Activated naive CD8-positive, alpha-beta T cell treated with anti-CD3 and anti-CD28 coated beads, Interleukin-2, amount 10 ng/mL, durations not matched to agents 7 days and 5 days (primary cell): Measurements from ENCODE around the gene NMNAT2. TPM values are rescaled to one million over a fixed set of nuclear protein-coding genes. Genes with fewer than 3 reads are reported as not detected.

Source experiments
- ATAC-seq: fragments of 150-1000 bp; cut with Tn5 transposase; one replicate; pipeline ENCODE4 v1.10.0; 2021; ENCODE audit warnings: low read depth, moderate library complexity
- POLR2A ChIA-PET: fragments of 350-600 bp; sonication (Branson Sonifier 250); formaldehyde crosslinking; loops from one replicate; lab custom pipeline; 2021; ENCODE audit warnings: antibody characterized with exemption; lab: Charles Lee
- DNase-seq: peaks from one replicate; pipeline ENCODE4 v3.0.0; 2021
- H3K27ac Mint-ChIP-seq: one replicate; pipeline ENCODE4 v1.8.0; 2022; ENCODE audit warnings: mild to moderate bottlenecking, mixed read lengths
- H3K27me3 Mint-ChIP-seq: one replicate; pipeline ENCODE4 v1.8.0; 2022; ENCODE audit warnings: mild to moderate bottlenecking, moderate library complexity, mixed read lengths
- H3K36me3 Mint-ChIP-seq: one replicate; pipeline ENCODE4 v1.8.0; 2021; ENCODE audit warnings: mild to moderate bottlenecking, mixed read lengths
- H3K4me1 Mint-ChIP-seq: one replicate; pipeline ENCODE4 v1.8.0; 2021; ENCODE audit warnings: mixed read lengths
- H3K4me3 Mint-ChIP-seq: one replicate; pipeline ENCODE4 v1.8.0; 2022; ENCODE audit warnings: mild to moderate bottlenecking, moderate library complexity, mixed read lengths
- H3K9me3 Mint-ChIP-seq: one replicate; pipeline ENCODE4 v1.8.0; 2021; ENCODE audit warnings: mixed read lengths
- total RNA-seq, 2 experiments: library from RNA; stranded (reverse); gene quantifications; one replicate each; pipeline ENCODE4 v1.2.3, GENCODE V29; 2021

The NMNAT2 gene
- total RNA-seq, 2 experiments from 2014 or later, result not detected

- Mint-ChIP-seq H3K9me3 (no peaks in the 10 kb centered on the region), H3K36me3 (no peaks in the 10 kb centered on the region), H3K4me1 (no peaks in the 10 kb centered on the region), H3K4me3 (no peak overlapping the region), H3K27me3 (peaks cover 6% of the 10 kb centered on the region), H3K27ac (no peak overlapping the region)
- DNase-seq, result no peak
- POLR2A ChIA-PET, result no interaction called here
- no peak for ATAC-seq
These were observed 49.7 kb downstream of the NMNAT2 start for GRCh38 chr1:183368213-183369108.

- Mint-ChIP-seq H3K27me3 (peaks cover 11% of the 10 kb centered on the region), H3K27ac (no peak overlapping the region)
- no peak for DNase-seq
These were observed 52.1 kb downstream of the NMNAT2 start for GRCh38 chr1:183366116-183366515.

GRCh38 chr1:183365676-183366075 is 52.5 kb downstream of the NMNAT2 start:
- POLR2A ChIA-PET, result no interaction called here
- no peaks in the 10 kb centered on the region for H3K36me3 Mint-ChIP-seq

More at GRCh38 chr1:183366116-183366515, 52.1 kb downstream of the NMNAT2 start:
- Mint-ChIP-seq H3K9me3 (no peaks in the 10 kb centered on the region), H3K4me3 (no peak overlapping the region), H3K36me3 (no peaks in the 10 kb centered on the region), H3K4me1 (no peaks in the 10 kb centered on the region)
- ATAC-seq, result no peak
- POLR2A ChIA-PET, result no interaction called here

GRCh38 chr1:183365093-183365492 is 53.1 kb downstream of the NMNAT2 start:
- no peak for ATAC-seq
- Mint-ChIP-seq H3K36me3 (no peaks in the 10 kb centered on the region), H3K9me3 (no peaks in the 10 kb centered on the region), H3K4me3 (no peak overlapping the region), H3K27me3 (peaks cover 13% of the 10 kb centered on the region), H3K27ac (no peak overlapping the region), H3K4me1 (no peaks in the 10 kb centered on the region)
- POLR2A ChIA-PET, result no interaction called here
- DNase-seq, result no peak

More at GRCh38 chr1:183365676-183366075, 52.5 kb downstream of the NMNAT2 start:
- no peak overlapping the region for H3K27ac Mint-ChIP-seq
- peaks cover 11% of the 10 kb centered on the region for H3K27me3 Mint-ChIP-seq
- H3K4me3 Mint-ChIP-seq, result no peak overlapping the region
- H3K9me3 Mint-ChIP-seq, result no peaks in the 10 kb centered on the region
- ATAC-seq, result no peak
- no peak for DNase-seq
- no peaks in the 10 kb centered on the region for H3K4me1 Mint-ChIP-seq

- no peak overlapping the region for H3K27ac Mint-ChIP-seq
- DNase-seq, result no peak
- H3K4me1 Mint-ChIP-seq, result no peaks in the 10 kb centered on the region
- POLR2A ChIA-PET, result no interaction called here
- no peak overlapping the region for H3K4me3 Mint-ChIP-seq
- ATAC-seq, result no peak
- peaks cover 16% of the 10 kb centered on the region for H3K27me3 Mint-ChIP-seq
- H3K9me3 Mint-ChIP-seq, result no peaks in the 10 kb centered on the region
- H3K36me3 Mint-ChIP-seq, result no peaks in the 10 kb centered on the region
These were observed 54.2 kb downstream of the NMNAT2 start for GRCh38 chr1:183363972-183364371.

DNA sequence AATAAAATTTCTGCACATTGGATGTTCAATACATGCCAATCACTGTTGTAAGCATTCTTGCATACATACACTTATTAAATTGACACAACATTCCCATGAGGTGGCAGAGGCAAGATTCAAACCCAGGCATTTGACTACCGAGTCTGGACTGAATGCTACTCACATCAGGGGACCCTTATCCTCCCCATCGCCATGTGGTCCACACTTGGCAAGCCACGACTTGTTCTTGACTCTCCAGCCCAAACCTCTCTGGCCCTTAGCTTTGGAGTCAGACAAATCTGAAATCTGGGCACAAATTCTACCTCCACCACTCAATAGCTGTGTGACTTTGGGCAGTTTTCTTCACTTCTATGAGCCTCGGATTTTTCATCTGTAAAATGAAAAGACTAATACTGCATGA is 57.1 kb downstream of the NMNAT2 start:
- H3K9me3 Mint-ChIP-seq, result no peaks in the 10 kb centered on the region
- ATAC-seq (no peak), DNase-seq (no peak)
- H3K36me3 Mint-ChIP-seq, result no peaks in the 10 kb centered on the region
- no peaks in the 10 kb centered on the region for H3K4me1 Mint-ChIP-seq
- H3K27me3 Mint-ChIP-seq, result peaks cover 15% of the 10 kb centered on the region
- no peak overlapping the region for H3K4me3 Mint-ChIP-seq
- no peak overlapping the region for H3K27ac Mint-ChIP-seq
- POLR2A ChIA-PET, result no interaction called here

DNA sequence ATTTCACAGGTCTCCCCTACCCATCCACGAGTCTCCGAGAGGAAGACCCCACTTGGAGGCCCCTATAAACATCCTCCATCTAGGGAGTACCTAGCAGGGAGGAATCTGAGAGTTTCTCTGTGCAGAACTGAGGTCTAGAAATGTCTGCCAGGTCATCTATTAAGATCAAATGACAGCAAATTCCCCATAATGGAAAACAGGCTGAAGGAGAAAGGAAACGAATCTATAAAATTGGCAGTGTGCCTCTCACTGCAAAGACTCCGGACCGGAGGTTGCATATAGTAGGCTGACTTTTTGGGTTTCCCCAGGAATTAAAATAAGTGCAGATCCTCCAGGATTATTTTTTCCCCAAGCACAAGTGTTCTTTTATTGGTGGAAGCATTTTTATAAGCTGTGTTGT is 57.7 kb downstream of the NMNAT2 start:
- H3K27me3 Mint-ChIP-seq, result peaks cover 15% of the 10 kb centered on the region
- H3K4me1 Mint-ChIP-seq, result no peaks in the 10 kb centered on the region
- ATAC-seq, result no peak
- no peak for DNase-seq
- H3K27ac Mint-ChIP-seq, result no peak overlapping the region
- H3K4me3 Mint-ChIP-seq, result no peak overlapping the region
- H3K9me3 Mint-ChIP-seq, result no peaks in the 10 kb centered on the region
- no peaks in the 10 kb centered on the region for H3K36me3 Mint-ChIP-seq
- POLR2A ChIA-PET, result no interaction called here

DNA sequence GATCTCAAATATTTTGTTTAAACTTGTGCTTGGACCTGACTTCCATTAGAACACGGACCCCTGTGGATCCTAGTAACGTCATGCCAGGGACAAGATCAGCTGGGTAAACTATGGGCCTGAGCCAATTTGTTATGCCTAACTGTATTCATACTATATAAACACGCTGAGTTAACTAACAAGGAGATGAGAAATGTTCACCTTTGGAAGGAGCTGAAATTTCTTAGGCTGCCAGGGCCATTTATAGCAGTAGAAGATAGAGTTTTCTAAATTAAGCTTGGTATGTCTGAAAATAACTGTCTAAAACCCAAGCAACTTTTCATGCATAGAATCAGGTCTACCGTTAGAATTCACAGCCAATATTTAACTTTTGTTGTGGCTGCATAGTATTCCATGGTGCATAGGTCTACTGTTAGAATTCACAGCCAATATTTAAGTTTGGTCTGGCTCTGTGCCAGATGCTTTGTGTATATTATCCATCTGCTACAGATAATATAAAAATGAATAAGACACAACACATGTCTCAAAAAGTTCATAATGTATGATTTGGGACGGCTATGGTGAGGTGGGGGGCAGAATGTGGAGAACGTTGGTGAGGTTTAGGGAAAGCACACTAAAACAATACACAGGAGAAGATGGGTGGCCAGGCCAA is 61.5 kb downstream of the NMNAT2 start:
- Mint-ChIP-seq H3K9me3 (no peaks in the 10 kb centered on the region), H3K27me3 (peaks cover 10% of the 10 kb centered on the region), H3K4me3 (no peak overlapping the region), H3K27ac (no peak overlapping the region), H3K4me1 (no peaks in the 10 kb centered on the region), H3K36me3 (no peaks in the 10 kb centered on the region)
- DNase-seq (no peak), ATAC-seq (no peak)
- POLR2A ChIA-PET, result no interaction called here

- no peak overlapping the region for H3K27ac Mint-ChIP-seq
- H3K4me3 Mint-ChIP-seq, result no peak overlapping the region
- H3K4me1 Mint-ChIP-seq, result no peaks in the 10 kb centered on the region
- H3K27me3 Mint-ChIP-seq, result peaks cover 10% of the 10 kb centered on the region
- ATAC-seq (no peak), DNase-seq (no peak)
- H3K36me3 Mint-ChIP-seq, result no peaks in the 10 kb centered on the region
- H3K9me3 Mint-ChIP-seq, result no peaks in the 10 kb centered on the region
- POLR2A ChIA-PET, result no interaction called here
These were observed 62.4 kb downstream of the NMNAT2 start for GRCh38 chr1:183355797-183356196.

GRCh38 chr1:183355181-183355580 is 63.0 kb downstream of the NMNAT2 start:
- Mint-ChIP-seq H3K36me3 (no peaks in the 10 kb centered on the region), H3K9me3 (no peaks in the 10 kb centered on the region), H3K4me1 (no peaks in the 10 kb centered on the region), H3K27ac (no peak overlapping the region), H3K4me3 (no peak overlapping the region), H3K27me3 (peaks cover 8% of the 10 kb centered on the region)
- no peak for ATAC-seq
- POLR2A ChIA-PET, result no interaction called here
- DNase-seq, result no peak

DNA sequence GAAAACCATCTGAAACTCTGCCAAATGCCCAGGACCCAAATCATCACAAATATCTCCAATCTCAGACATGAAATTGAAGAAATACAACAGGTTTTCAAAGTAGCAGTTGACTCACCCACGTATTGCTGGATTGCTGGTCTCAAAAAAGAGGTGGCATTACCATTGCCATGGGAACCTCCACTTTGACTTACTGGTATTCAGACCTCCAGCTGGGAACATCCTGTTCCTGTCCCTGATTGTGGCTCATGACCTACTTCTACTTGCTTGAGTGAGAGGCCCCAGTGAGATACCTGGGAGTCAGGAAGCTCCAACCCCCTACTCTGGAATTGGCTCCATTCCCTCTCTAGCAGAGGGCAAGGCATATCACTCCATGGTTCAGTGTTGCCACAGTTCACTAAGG is 64.6 kb downstream of the NMNAT2 start:
- peaks cover 7% of the 10 kb centered on the region for H3K27me3 Mint-ChIP-seq
- DNase-seq (no peak), ATAC-seq (no peak)
- H3K4me1 Mint-ChIP-seq, result no peaks in the 10 kb centered on the region
- POLR2A ChIA-PET, result no interaction called here
- no peak overlapping the region for H3K4me3 Mint-ChIP-seq
- no peaks in the 10 kb centered on the region for H3K36me3 Mint-ChIP-seq
- no peaks in the 10 kb centered on the region for H3K9me3 Mint-ChIP-seq
- no peak overlapping the region for H3K27ac Mint-ChIP-seq

GRCh38 chr1:183349201-183349711 is 68.9 kb downstream of the NMNAT2 start:
- ATAC-seq (no peak), DNase-seq (no peak)
- H3K27me3 Mint-ChIP-seq, result peaks cover 6% of the 10 kb centered on the region
- no peak overlapping the region for H3K4me3 Mint-ChIP-seq
- H3K27ac Mint-ChIP-seq, result no peak overlapping the region
- H3K4me1 Mint-ChIP-seq, result no peaks in the 10 kb centered on the region
- H3K36me3 Mint-ChIP-seq, result no peaks in the 10 kb centered on the region
- POLR2A ChIA-PET, result no interaction called here
- no peaks in the 10 kb centered on the region for H3K9me3 Mint-ChIP-seq

DNA sequence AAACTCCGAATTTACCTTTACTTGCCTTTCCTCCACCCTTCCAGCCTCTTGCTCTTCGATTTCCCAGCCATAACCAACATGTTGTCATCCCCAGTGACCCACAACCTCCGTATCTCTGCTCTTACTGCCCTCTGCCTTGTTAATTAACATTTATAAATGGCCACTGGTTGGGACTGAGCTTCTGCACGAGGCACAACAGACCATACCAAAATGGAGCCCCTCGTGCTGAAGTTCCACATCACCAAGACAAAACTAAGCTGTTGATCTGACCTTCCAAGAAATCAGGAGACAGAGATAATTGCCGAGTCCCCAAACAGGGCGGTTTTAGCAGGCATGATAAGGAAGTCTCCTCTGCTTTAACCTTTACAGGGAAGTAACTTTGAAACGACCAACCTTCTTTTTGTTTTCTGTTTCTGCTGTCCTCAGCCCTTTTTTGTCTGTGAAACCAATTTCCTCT is 71.9 kb downstream of the NMNAT2 start:
- H3K36me3 Mint-ChIP-seq, result no peaks in the 10 kb centered on the region
- H3K27me3 Mint-ChIP-seq, result peaks cover 9% of the 10 kb centered on the region
- H3K4me3 Mint-ChIP-seq, result no peak overlapping the region
- H3K27ac Mint-ChIP-seq, result no peak overlapping the region
- ATAC-seq (no peak), DNase-seq (no peak)
- no peaks in the 10 kb centered on the region for H3K9me3 Mint-ChIP-seq
- H3K4me1 Mint-ChIP-seq, result no peaks in the 10 kb centered on the region
- POLR2A ChIA-PET, result no interaction called here
